ENCODE measurements around the gene KRTAP25-1.

The KRTAP25-1 gene

GRCh38 chr21:30251781-30252180 lies 37.5 kb downstream of the KRTAP25-1 start:
- in situ Hi-C loops (cut with MboI; ENCODE audit: low sequenced_read_pairs): no loop called here

DNA sequence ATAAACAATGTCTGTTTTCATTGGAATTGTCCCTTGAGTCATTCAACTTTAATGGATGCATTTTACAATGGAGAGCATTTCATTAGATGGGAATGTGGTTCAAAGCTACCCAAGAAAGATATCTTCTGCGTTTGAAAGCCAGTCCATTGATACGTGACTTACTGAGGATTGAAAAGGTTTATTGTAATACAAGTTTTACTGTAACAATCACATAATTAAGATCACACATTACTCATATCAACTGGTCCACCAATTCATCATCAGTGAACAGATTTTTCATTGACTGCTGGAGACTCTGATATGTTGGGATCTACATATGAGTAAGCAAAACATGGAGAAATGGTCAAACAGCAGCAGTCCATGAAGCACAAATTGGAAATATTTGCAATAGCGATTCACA lies 39.4 kb downstream of the KRTAP25-1 start:
- in situ Hi-C loops (cut with MboI; ENCODE audit: low sequenced_read_pairs): no loop called here

DNA sequence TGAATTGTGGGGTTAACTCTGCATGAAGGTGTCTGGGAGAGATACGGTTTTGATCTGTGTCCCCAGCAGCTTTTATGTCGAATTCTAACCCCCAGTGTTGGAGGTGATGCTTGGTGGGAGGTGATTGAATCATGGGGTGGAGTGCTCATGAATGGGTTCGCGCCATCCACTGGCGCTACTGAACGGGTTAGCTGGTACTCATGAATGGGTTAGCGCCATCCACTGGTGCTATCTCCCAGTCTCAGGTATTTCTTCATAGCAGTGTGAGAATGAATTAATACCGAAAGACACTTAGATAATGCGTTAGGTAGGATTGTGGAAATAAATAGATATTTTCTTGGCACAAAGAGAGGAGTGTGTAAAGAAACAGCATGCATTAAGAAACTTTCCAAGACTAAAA lies 40.5 kb downstream of the KRTAP25-1 start:
- in situ Hi-C loops (cut with MboI; ENCODE audit: low sequenced_read_pairs): no loop called here

- in situ Hi-C loops (cut with MboI; ENCODE audit: low sequenced_read_pairs): no loop called here
Measured at GRCh38 chr21:30245061-30245460, 44.3 kb downstream of the KRTAP25-1 start.

GRCh38 chr21:30243691-30244090 lies 45.6 kb downstream of the KRTAP25-1 start:
- in situ Hi-C loops (cut with MboI; ENCODE audit: low sequenced_read_pairs): no loop called here

GRCh38 chr21:30240661-30241060 lies 48.7 kb downstream of the KRTAP25-1 start:
- in situ Hi-C loops (cut with MboI; ENCODE audit: low sequenced_read_pairs): no loop called here

Measured in hTERT RPE-1 (cell line).